Neural progenitor cell (in vitro differentiated cells): ENCODE measurements around the gene ITPR1. TPM values are rescaled to one million over a fixed set of nuclear protein-coding genes. Genes with fewer than 3 reads are reported as not detected.
A peak's percentile ranks its signal among the peaks of the same experiment; 100 is the strongest.

Experiments
- DNase-seq: peaks from one replicate; pipeline ENCODE4 v3.0.0-alpha.2; 2016; ENCODE audit warnings: low spot score
- H2AFZ ChIP-seq: fragments of 200-600 bp; sonication (generic); replicated peaks from 2 replicates; pipeline ENCODE4 v1.6.1; 2016; ENCODE audit warnings: antibody characterized with exemption
- H3F3A ChIP-seq: fragments of 200-600 bp; sonication (generic); 2 replicates; pipeline ENCODE4 v1.6.1; 2016; ENCODE audit warnings: antibody characterized with exemption, low read depth
- H3K27ac ChIP-seq: fragments of 200-600 bp; sonication (generic); 2 replicates; pipeline ENCODE4 v1.5.1; 2016; ENCODE audit warnings: mild to moderate bottlenecking
- H3K27me3 ChIP-seq: fragments of 200-600 bp; sonication (generic); 2 replicates; pipeline ENCODE4 v1.6.1; 2016; ENCODE audit warnings: mild to moderate bottlenecking, moderate library complexity
- H3K36me3 ChIP-seq: fragments of 200-600 bp; sonication (generic); 2 replicates; pipeline ENCODE4 v1.5.1; 2016
- H3K4me1 ChIP-seq: fragments of 200-600 bp; sonication (generic); 2 replicates; pipeline ENCODE4 v1.6.1; 2016; ENCODE audit warnings: mixed run types
- H3K4me2 ChIP-seq: fragments of 200-600 bp; sonication (generic); 2 replicates; pipeline ENCODE4 v1.6.1; 2016
- H3K4me3 ChIP-seq: fragments of 200-600 bp; sonication (generic); 2 replicates; pipeline ENCODE4 v1.5.1; 2016
- H3K79me2 ChIP-seq: fragments of 200-600 bp; sonication (generic); 2 replicates; pipeline ENCODE4 v1.6.1; 2016; ENCODE audit warnings: low read depth
- H3K9ac ChIP-seq: fragments of 200-600 bp; sonication (generic); 2 replicates; pipeline ENCODE4 v1.6.1; 2016
- H3K9me3 ChIP-seq: fragments of 200-600 bp; sonication (generic); 2 replicates; pipeline ENCODE4 v1.5.1; 2016; ENCODE audit warnings: low read depth
- H4K20me1 ChIP-seq: fragments of 200-600 bp; sonication (generic); 2 replicates; pipeline ENCODE4 v1.6.1; 2016; ENCODE audit warnings: low read depth
- H3K27ac Mint-ChIP-seq: 3 replicates; pipeline ENCODE4 v1.8.0; 2021; ENCODE audit warnings: mixed read lengths
- H3K27me3 Mint-ChIP-seq: 2 replicates; pipeline ENCODE4 v1.8.0; 2022; ENCODE audit warnings: low read depth, mild to moderate bottlenecking, inconsistent platforms, moderate library complexity, mixed read lengths; ENCODE audit not compliant: insufficient read depth
- H3K36me3 Mint-ChIP-seq: 3 replicates; pipeline ENCODE4 v1.8.0; 2021; ENCODE audit warnings: mixed read lengths
- H3K4me1 Mint-ChIP-seq: 3 replicates; pipeline ENCODE4 v1.8.0; 2021; ENCODE audit warnings: mixed read lengths
- H3K4me3 Mint-ChIP-seq: 3 replicates; pipeline ENCODE4 v1.8.0; 2021; ENCODE audit warnings: mild to moderate bottlenecking, moderate library complexity, mixed read lengths
- H3K9me3 Mint-ChIP-seq: 3 replicates; pipeline ENCODE4 v1.8.0; 2020; ENCODE audit warnings: mixed read lengths
- CTCF ChIP-seq: fragments of 200-600 bp; sonication (generic); IDR thresholded peaks from 2 replicates; pipeline ENCODE4 v1.5.1; 2017; ENCODE audit warnings: antibody characterized with exemption, mild to moderate bottlenecking
- EZH2 ChIP-seq: fragments of 200-600 bp; sonication (generic); IDR thresholded peaks from 2 replicates; pipeline ENCODE4 v1.6.1; 2017; ENCODE audit warnings: antibody characterized with exemption, mild to moderate bottlenecking, moderate library complexity
- EZH2phosphoT487 ChIP-seq: fragments of 200-600 bp; sonication (generic); IDR thresholded peaks from 2 replicates; pipeline ENCODE4 v1.6.1; 2017; ENCODE audit warnings: antibody characterized with exemption
- total RNA-seq: library from RNA; depleted of rRNA; stranded (reverse); fragments of >200 nt; gene quantifications from 2 replicates; pipeline ENCODE4 v1.2.3, GENCODE V29; 2015; ENCODE audit warnings: low replicate concordance

The ITPR1 gene
- total RNA-seq, 1 donor from 2014 or later: 5.0 TPM

GRCh38 chr3:4655145-4656045, 162.2 kb downstream of the ITPR1 start:
- Mint-ChIP-seq H3K36me3 (no peaks in the 10 kb centered on the region), H3K27me3 (peaks cover 2% of the 10 kb centered on the region), H3K9me3 (no peaks in the 10 kb centered on the region), H3K4me1 (peaks cover 8% of the 10 kb centered on the region), H3K27ac (no peak overlapping the region), H3K4me3 (no peak overlapping the region)
- H3K27ac ChIP-seq: no peak overlapping the region
- H3K9me3 ChIP-seq: no peaks in the 10 kb centered on the region
- no peak overlapping the region for H3K4me2 ChIP-seq
- no peak for DNase-seq
- H4K20me1 ChIP-seq: no peaks in the 10 kb centered on the region
- H2AFZ ChIP-seq: peak overlapping the region; percentile 23
- TF ChIP-seq EZH2 (no peak), EZH2phosphoT487 (no peak), CTCF (no peak)
- H3K4me1 ChIP-seq: no peaks in the 10 kb centered on the region
- no peaks in the 10 kb centered on the region for H3K79me2 ChIP-seq
- no peak overlapping the region for H3K4me3 ChIP-seq
- no peaks in the 10 kb centered on the region for H3F3A ChIP-seq
- H3K9ac ChIP-seq: no peak overlapping the region
- H3K36me3 ChIP-seq: no peaks in the 10 kb centered on the region
- H3K27me3 ChIP-seq: no peaks in the 10 kb centered on the region

GRCh38 chr3:4656059-4656458, 162.9 kb downstream of the ITPR1 start:
- no peaks in the 10 kb centered on the region for H3K4me1 ChIP-seq
- Mint-ChIP-seq H3K4me1 (peaks cover 8% of the 10 kb centered on the region), H3K27ac (no peak overlapping the region), H3K9me3 (no peaks in the 10 kb centered on the region), H3K4me3 (no peak overlapping the region), H3K36me3 (no peaks in the 10 kb centered on the region), H3K27me3 (peaks cover 2% of the 10 kb centered on the region)
- peak; percentile 87 for DNase-seq
- H3K9me3 ChIP-seq: no peaks in the 10 kb centered on the region
- TF ChIP-seq CTCF: peak; percentile 90
- TF ChIP-seq EZH2: no peak
- H4K20me1 ChIP-seq: no peaks in the 10 kb centered on the region
- no peak overlapping the region for H3K4me2 ChIP-seq
- no peaks in the 10 kb centered on the region for H3F3A ChIP-seq
- no peak overlapping the region for H3K9ac ChIP-seq
- H3K36me3 ChIP-seq: no peaks in the 10 kb centered on the region
- H3K4me3 ChIP-seq: no peak overlapping the region
- no peaks in the 10 kb centered on the region for H3K27me3 ChIP-seq
- H3K27ac ChIP-seq: no peak overlapping the region
- H2AFZ ChIP-seq: peak overlapping the region; percentile 79
- H3K79me2 ChIP-seq: no peaks in the 10 kb centered on the region

- peak; percentile 19 for DNase-seq
- H3K4me1 Mint-ChIP-seq: peaks cover 8% of the 10 kb centered on the region
- H3K9me3 Mint-ChIP-seq: no peaks in the 10 kb centered on the region
- Histone ChIP-seq H3K4me1 (no peaks in the 10 kb centered on the region), H3F3A (no peaks in the 10 kb centered on the region), H3K4me2 (no peak overlapping the region), H3K79me2 (no peaks in the 10 kb centered on the region), H4K20me1 (no peaks in the 10 kb centered on the region), H3K9me3 (no peaks in the 10 kb centered on the region), H3K4me3 (no peak overlapping the region), H3K27ac (no peak overlapping the region), H2AFZ (peak overlapping the region; percentile 79), H3K36me3 (no peaks in the 10 kb centered on the region), H3K27me3 (no peaks in the 10 kb centered on the region), H3K9ac (no peak overlapping the region)
- peaks cover 2% of the 10 kb centered on the region for H3K27me3 Mint-ChIP-seq
- TF ChIP-seq CTCF (no peak), EZH2 (no peak), EZH2phosphoT487 (no peak)
- H3K27ac Mint-ChIP-seq: no peak overlapping the region
- H3K4me3 Mint-ChIP-seq: no peak overlapping the region
- H3K36me3 Mint-ChIP-seq: no peaks in the 10 kb centered on the region
These were observed 163.6 kb downstream of the ITPR1 start for GRCh38 chr3:4656626-4657328.
